Loucy (cell line): Measurements from ENCODE around the gene TRAPPC6A.

Experiments used
- H2AFZ ChIP-seq: fragments of 200-600 bp; sonication (generic); 2 replicates; pipeline ENCODE4 v1.6.0; 2016; ENCODE audit warnings: antibody characterized with exemption, mild to moderate bottlenecking, low read length, moderate library complexity
- H3F3A ChIP-seq: fragments of 200-600 bp; 2 replicates; pipeline ENCODE4 v1.6.0; 2016; ENCODE audit warnings: antibody characterized with exemption, low read depth, mild to moderate bottlenecking
- H3K27me3 ChIP-seq: fragments of 200-600 bp; sonication (generic); 2 replicates; pipeline ENCODE4 v1.6.1; 2014; ENCODE audit warnings: low read length, mild to moderate bottlenecking; ENCODE audit not compliant: insufficient read depth, poor library complexity, severe bottlenecking
- H3K36me3 ChIP-seq: fragments of 200-600 bp; sonication (generic); 2 replicates; pipeline ENCODE4 v1.6.1; 2016; ENCODE audit warnings: low read length; ENCODE audit not compliant: insufficient read depth
- H3K4me1 ChIP-seq: fragments of 200-600 bp; sonication (generic); 2 replicates; pipeline ENCODE4 v1.5.1; 2014; ENCODE audit warnings: low read length, mild to moderate bottlenecking; ENCODE audit not compliant: insufficient read depth, poor library complexity, severe bottlenecking
- H3K4me2 ChIP-seq: fragments of 200-600 bp; sonication (generic); 2 replicates; pipeline ENCODE4 v1.6.0; 2014; ENCODE audit warnings: antibody characterized with exemption, low read length, low read depth, mild to moderate bottlenecking; ENCODE audit not compliant: poor library complexity, severe bottlenecking
- H3K4me3 ChIP-seq: fragments of 200-600 bp; sonication (generic); 2 replicates; pipeline ENCODE4 v1.5.1; 2014; ENCODE audit warnings: low read length, mild to moderate bottlenecking, mixed read lengths; ENCODE audit not compliant: poor library complexity, severe bottlenecking
- H3K79me2 ChIP-seq: fragments of 200-600 bp; sonication (generic); 2 replicates; pipeline ENCODE4 v1.6.1; 2014; ENCODE audit warnings: low read length; ENCODE audit not compliant: insufficient read depth
- H3K9ac ChIP-seq: fragments of 200-600 bp; sonication (generic); 2 replicates; pipeline ENCODE4 v1.6.0; 2014; ENCODE audit warnings: mild to moderate bottlenecking, low read depth, low read length, moderate library complexity; ENCODE audit not compliant: poor library complexity, severe bottlenecking
- H3K9me2 ChIP-seq: fragments of 200-600 bp; sonication (generic); replicated peaks from 2 replicates; pipeline ENCODE4 v1.6.1; 2016; ENCODE audit warnings: low read depth, low read length, mixed read lengths
- H3K9me3 ChIP-seq: fragments of 200-600 bp; sonication (generic); 2 replicates; pipeline ENCODE4 v1.6.1; 2014; ENCODE audit warnings: mild to moderate bottlenecking, antibody characterized with exemption, low read length, low read depth; ENCODE audit not compliant: insufficient read depth
- H4K20me1 ChIP-seq: fragments of 200-600 bp; sonication (generic); 2 replicates; pipeline ENCODE4 v1.6.0; 2014; ENCODE audit warnings: antibody characterized with exemption, low read length, mild to moderate bottlenecking; ENCODE audit not compliant: insufficient read depth, poor library complexity, severe bottlenecking
- CTCF ChIP-seq: fragments of 200-600 bp; sonication (generic); conservative IDR thresholded peaks from 2 replicates; pipeline ENCODE4 v1.5.1; 2014; ENCODE audit warnings: mild to moderate bottlenecking, antibody characterized with exemption, low read length
- EZH2phosphoT487 ChIP-seq: fragments of 200-600 bp; IDR thresholded peaks from 2 replicates; pipeline ENCODE4 v1.6.1; 2018; ENCODE audit warnings: antibody characterized with exemption, mild to moderate bottlenecking, moderate library complexity, borderline replicate concordance

The TRAPPC6A gene

GRCh38 chr19:45177817-45178261 lies at the start of gene TRAPPC6A:
TRAPPC6A (minus strand) TSS chr19:45178237; CDS start chr19:45178218, 19 bp downstream.
- Histone ChIP-seq H3K4me2 (peak within 1 kb of the TSS; percentile 92), H4K20me1 (peaks cover 4% of the 10 kb centered on the region), H3K9me2 (no peaks in the 10 kb centered on the region), H3F3A (no peaks in the 10 kb centered on the region), H3K79me2 (peaks cover 33% of the 10 kb centered on the region; the same call in 1 of the 2 replicates), H3K4me3 (peak within 1 kb of the TSS; percentile 95), H3K27me3 (no peaks in the 10 kb centered on the region), H3K36me3 (no peaks in the 10 kb centered on the region), H3K4me1 (peaks cover 12% of the 10 kb centered on the region), H2AFZ (peak within 1 kb of the TSS; percentile 83), H3K9me3 (no peaks in the 10 kb centered on the region), H3K9ac (peak within 1 kb of the TSS; percentile 91)
- TF ChIP-seq CTCF = no peak
- no peak for TF ChIP-seq EZH2phosphoT487

GRCh38 chr19:45224645-45225044 lies 46.6 kb upstream of the TRAPPC6A start:
- Histone ChIP-seq H2AFZ (no peak overlapping the region), H3K4me1 (no peaks in the 10 kb centered on the region), H3K27me3 (no peaks in the 10 kb centered on the region), H3K4me2 (no peak overlapping the region), H3K9me2 (no peaks in the 10 kb centered on the region), H3K9ac (no peak overlapping the region), H3K4me3 (no peak overlapping the region), H3K9me3 (no peaks in the 10 kb centered on the region), H4K20me1 (no peaks in the 10 kb centered on the region), H3F3A (no peaks in the 10 kb centered on the region), H3K79me2 (no peaks in the 10 kb centered on the region), H3K36me3 (no peaks in the 10 kb centered on the region)
- TF ChIP-seq EZH2phosphoT487 (no peak), CTCF (no peak)

GRCh38 chr19:45223879-45224278 lies 45.8 kb upstream of the TRAPPC6A start:
- H3K9me3 ChIP-seq = no peaks in the 10 kb centered on the region
- H2AFZ ChIP-seq = no peak overlapping the region
- H3K27me3 ChIP-seq = no peaks in the 10 kb centered on the region
- no peaks in the 10 kb centered on the region for H3K9me2 ChIP-seq
- H3K79me2 ChIP-seq = no peaks in the 10 kb centered on the region
- no peak overlapping the region for H3K4me2 ChIP-seq
- H3K4me3 ChIP-seq = no peak overlapping the region
- no peaks in the 10 kb centered on the region for H3K4me1 ChIP-seq
- H3K36me3 ChIP-seq = no peaks in the 10 kb centered on the region
- H3F3A ChIP-seq = no peaks in the 10 kb centered on the region
- no peak for TF ChIP-seq EZH2phosphoT487
- no peak for TF ChIP-seq CTCF
- H4K20me1 ChIP-seq = no peaks in the 10 kb centered on the region
- H3K9ac ChIP-seq = no peak overlapping the region
